PC-3 (cell line): ENCODE data around the gene CNTN4. TPM values are rescaled to one million over a fixed set of nuclear protein-coding genes. Genes with fewer than 3 reads are reported as not detected.

Source experiments
- ATAC-seq: fragments of 200-7000 bp; cut with Tn5 transposase; 2 replicates; pipeline ENCODE4 v1.9.1; 2020; ENCODE audit warnings: mild to moderate bottlenecking, moderate library complexity
- BruUV-seq: library from RNA; stranded (reverse); fragments of 400-500 nt; replicated peaks from 2 replicates; lab custom pipeline; 2021; lab: Mats Ljungman, UMichigan
- CTCF ChIA-PET: fragments of 300-600 bp; sonication (Branson Sonifier 250); formaldehyde crosslinking; loops from one replicate; lab custom pipeline; 2022; ENCODE audit warnings: antibody characterized with exemption; lab: Charles Lee
- POLR2A ChIA-PET: fragments of 300-600 bp; sonication (Branson Sonifier 250); formaldehyde crosslinking; loops from one replicate; lab custom pipeline; 2022; ENCODE audit warnings: antibody characterized with exemption; ENCODE audit not compliant: unreplicated experiment; lab: Charles Lee
- DNase-seq: peaks from one replicate; pipeline ENCODE4 v3.0.0-alpha.2; 2015
- H2AFZ ChIP-seq: fragments of 300-600 bp; sonication (generic); 2 replicates; pipeline ENCODE4 v1.6.0; 2016; ENCODE audit warnings: antibody characterized with exemption, low read length
- H3F3A ChIP-seq: fragments of 300-600 bp; sonication (generic); one replicate; pipeline ENCODE4 v1.6.0; 2017; ENCODE audit warnings: antibody characterized with exemption, low read length, control low read depth, mild to moderate bottlenecking; ENCODE audit not compliant: unreplicated experiment
- H3K27ac ChIP-seq: fragments of 300-600 bp; sonication (generic); 2 replicates; pipeline ENCODE4 v1.5.1; 2016; ENCODE audit warnings: mild to moderate bottlenecking, low read length
- H3K27me3 ChIP-seq: fragments of 300-600 bp; sonication (generic); 2 replicates; pipeline ENCODE4 v1.6.1; 2016; ENCODE audit warnings: low read length, mixed read lengths
- H3K36me3 ChIP-seq: fragments of 300-600 bp; sonication (generic); 2 replicates; pipeline ENCODE4 v1.6.1; 2016; ENCODE audit warnings: low read depth, mixed run types, low read length, mixed read lengths
- H3K4me1 ChIP-seq: fragments of 300-600 bp; sonication (generic); 2 replicates; pipeline ENCODE4 v1.5.1; 2016; ENCODE audit warnings: low read length; ENCODE audit not compliant: insufficient read depth
- H3K4me2 ChIP-seq: fragments of 300-600 bp; sonication (generic); 2 replicates; pipeline ENCODE4 v1.6.0; 2016; ENCODE audit warnings: low read length
- H3K4me3 ChIP-seq: fragments of 300-600 bp; sonication (generic); 2 replicates; pipeline ENCODE4 v1.5.1; 2016; ENCODE audit warnings: mild to moderate bottlenecking, low read length, mixed read lengths
- H3K79me2 ChIP-seq: fragments of 300-600 bp; sonication (generic); 2 replicates; pipeline ENCODE4 v1.6.1; 2017; ENCODE audit warnings: low read length, mixed read lengths
- H3K9ac ChIP-seq: fragments of 300-600 bp; sonication (generic); 2 replicates; pipeline ENCODE4 v1.6.0; 2016; ENCODE audit warnings: mild to moderate bottlenecking, low read length
- H3K9me2 ChIP-seq: fragments of 300-600 bp; sonication (generic); replicated peaks from 2 replicates; pipeline ENCODE4 v1.6.1; 2016; ENCODE audit warnings: mixed run types, low read length, mixed read lengths
- H3K9me3 ChIP-seq: fragments of 300-600 bp; sonication (generic); 2 replicates; pipeline ENCODE4 v1.6.1; 2016; ENCODE audit warnings: low read length, mixed read lengths
- H4K20me1 ChIP-seq: fragments of 300-600 bp; sonication (generic); 2 replicates; pipeline ENCODE4 v1.6.1; 2016; ENCODE audit warnings: low read length, mixed read lengths
- CTCF ChIP-seq: fragments of 300-600 bp; sonication (generic); conservative IDR thresholded peaks from 2 replicates; pipeline ENCODE4 v1.5.1; 2017; ENCODE audit warnings: antibody characterized with exemption, low read depth, mild to moderate bottlenecking, low read length
- EZH2 ChIP-seq: fragments of 300-600 bp; sonication (generic); IDR thresholded peaks from one replicate; pipeline ENCODE4 v1.6.1; 2017; ENCODE audit warnings: antibody characterized with exemption, mild to moderate bottlenecking, low read length; ENCODE audit not compliant: unreplicated experiment
- EZH2phosphoT487 ChIP-seq: fragments of 300-600 bp; sonication (generic); IDR thresholded peaks from 2 replicates; pipeline ENCODE4 v1.6.1; 2018; ENCODE audit warnings: mild to moderate bottlenecking, antibody characterized with exemption, low read length, borderline replicate concordance
- intact Hi-C: fragments of 100-400 bp; cut with micrococcal nuclease; formaldehyde crosslinking; loops from 2 replicates; pipeline ENCODE4 v1.9.0; 2023
- total RNA-seq: library from RNA; depleted of rRNA; stranded (reverse); fragments of >200 nt; gene quantifications from 2 replicates; pipeline ENCODE4 v1.2.3, GENCODE V29; 2014

Gene CNTN4
- total RNA-seq, 1 experiment from 2014 or later = not detected

DNA sequence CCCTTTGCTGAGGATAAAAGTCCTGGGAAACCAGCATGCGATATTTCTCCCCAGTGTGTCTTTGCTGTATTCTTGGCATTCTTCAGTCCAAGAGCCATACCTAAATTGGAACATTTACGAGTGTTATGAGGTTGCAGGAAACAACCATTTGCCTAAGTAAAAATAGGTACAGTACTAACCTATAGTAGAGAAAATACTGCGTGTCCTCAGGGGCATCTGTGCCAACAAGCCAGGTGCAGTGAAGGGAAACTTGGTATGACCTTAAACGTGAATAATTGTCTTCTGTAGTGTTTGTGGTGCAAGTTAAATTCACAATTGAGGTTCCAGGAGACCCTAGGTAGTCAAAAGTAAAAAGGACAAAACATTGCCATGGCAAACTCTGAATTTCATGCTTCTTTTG lies 999.3 kb downstream of the CNTN4 start:
- ChIA-PET POLR2A (no interaction called here), CTCF (no interaction called here)
- DNase-seq (no peak), ATAC-seq (no peak)
- no peaks in the 10 kb centered on the region for H3K4me1 ChIP-seq
- H3F3A ChIP-seq = no peaks in the 10 kb centered on the region
- H3K27me3 ChIP-seq = peaks cover 32% of the 10 kb centered on the region; the same call in 1 of the 2 replicates
- no peaks in the 10 kb centered on the region for H3K9me3 ChIP-seq
- H3K9me2 ChIP-seq = no peaks in the 10 kb centered on the region
- no peaks in the 10 kb centered on the region for H3K36me3 ChIP-seq
- TF ChIP-seq EZH2 = no peak
- TF ChIP-seq CTCF = no peak
- TF ChIP-seq EZH2phosphoT487 = no peak
- no peak overlapping the region for H2AFZ ChIP-seq
- no peak overlapping the region for H3K4me2 ChIP-seq
- no peak overlapping the region for H3K9ac ChIP-seq
- H4K20me1 ChIP-seq = no peaks in the 10 kb centered on the region
- H3K79me2 ChIP-seq = no peaks in the 10 kb centered on the region
- no peak overlapping the region for H3K27ac ChIP-seq
- BruUV-seq = no TSS peak
- intact Hi-C loops = no loop called here
- no peak overlapping the region for H3K4me3 ChIP-seq

DNA sequence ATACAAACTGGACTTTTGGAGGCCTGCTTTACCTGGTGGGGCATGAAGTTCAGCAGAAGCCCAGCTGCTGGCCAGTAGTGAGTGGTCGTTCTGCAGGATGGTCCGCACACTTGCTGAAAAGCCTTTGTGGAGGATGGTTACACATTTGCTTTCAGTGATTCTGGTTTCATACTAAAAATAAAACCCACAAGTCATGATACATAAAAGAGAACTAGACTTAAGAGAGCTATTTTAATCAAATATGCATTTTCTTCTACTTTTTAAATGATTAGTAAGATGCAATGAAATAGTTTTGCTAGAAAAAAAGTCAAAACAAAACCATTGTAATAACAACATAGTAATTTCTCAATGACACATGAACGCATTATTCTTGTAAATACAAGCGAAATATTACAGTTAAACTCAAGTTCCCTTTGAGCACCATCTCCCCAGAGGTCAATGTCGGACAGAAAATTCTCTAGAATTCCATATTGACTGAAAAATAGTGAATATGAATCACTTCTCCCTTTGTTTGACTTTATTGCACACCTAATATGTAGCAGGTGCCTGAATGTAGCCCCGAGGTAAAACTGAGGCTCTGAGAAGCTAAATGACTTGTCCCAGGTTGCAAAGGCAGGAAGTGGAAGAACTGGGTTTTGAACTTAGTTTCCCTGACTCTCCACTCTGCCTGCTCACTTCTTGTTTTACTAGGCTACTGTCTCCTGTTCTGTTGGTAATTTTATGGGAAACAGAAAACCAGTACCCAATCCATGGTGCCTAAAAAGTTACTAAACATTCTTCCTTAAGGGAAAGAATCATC lies 1003.2 kb downstream of the CNTN4 start:
- POLR2A ChIA-PET = no interaction called here
- ATAC-seq = no peak
- Histone ChIP-seq H3F3A (no peaks in the 10 kb centered on the region), H3K4me2 (no peak overlapping the region), H2AFZ (no peak overlapping the region), H3K4me1 (no peaks in the 10 kb centered on the region), H3K9me3 (no peaks in the 10 kb centered on the region), H3K9me2 (no peaks in the 10 kb centered on the region), H3K36me3 (no peaks in the 10 kb centered on the region), H3K27ac (no peak overlapping the region), H3K79me2 (no peaks in the 10 kb centered on the region), H3K4me3 (no peak overlapping the region), H3K9ac (no peak overlapping the region), H4K20me1 (no peaks in the 10 kb centered on the region), H3K27me3 (peaks cover 42% of the 10 kb centered on the region; the same call in 1 of the 2 replicates)
- no peak for TF ChIP-seq CTCF
- TF ChIP-seq EZH2 = no peak
- TF ChIP-seq EZH2phosphoT487 = no peak
- no peak for DNase-seq
- CTCF ChIA-PET = no interaction called here
- intact Hi-C loops = no loop called here
- BruUV-seq = no TSS peak

DNA sequence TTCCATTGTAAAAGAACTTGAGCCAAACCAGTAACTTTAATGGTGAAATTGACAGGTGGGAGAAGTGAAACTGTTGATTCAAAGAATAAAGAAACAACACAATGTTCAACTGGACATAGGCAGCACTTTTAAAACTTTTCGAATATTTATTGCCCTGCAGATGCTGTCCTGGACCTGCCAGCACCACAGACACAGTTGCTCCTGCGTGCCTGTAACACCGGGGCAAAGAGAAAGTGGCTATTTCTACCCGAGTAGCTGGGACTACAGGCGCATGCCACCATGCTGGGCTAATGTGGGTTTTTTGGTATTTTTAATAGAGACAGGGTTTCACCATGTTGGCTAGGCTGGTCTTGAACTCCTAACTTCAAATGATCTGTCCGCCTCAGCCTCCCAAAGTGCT lies 1004.1 kb downstream of the CNTN4 start:
- ATAC-seq (no peak), DNase-seq (no peak)
- H3K4me3 ChIP-seq = no peak overlapping the region
- H4K20me1 ChIP-seq = no peaks in the 10 kb centered on the region
- ChIA-PET POLR2A (no interaction called here), CTCF (no interaction called here)
- no TSS peak for BruUV-seq
- H3K79me2 ChIP-seq = no peaks in the 10 kb centered on the region
- no peak overlapping the region for H3K27ac ChIP-seq
- peaks cover 34% of the 10 kb centered on the region; the same call in 1 of the 2 replicates for H3K27me3 ChIP-seq
- intact Hi-C loops = no loop called here
- no peaks in the 10 kb centered on the region for H3K9me3 ChIP-seq
- no peaks in the 10 kb centered on the region for H3K36me3 ChIP-seq
- TF ChIP-seq EZH2phosphoT487 (no peak), EZH2 (no peak), CTCF (no peak)
- no peaks in the 10 kb centered on the region for H3K4me1 ChIP-seq
- H3K4me2 ChIP-seq = no peak overlapping the region
- no peaks in the 10 kb centered on the region for H3K9me2 ChIP-seq
- H2AFZ ChIP-seq = no peak overlapping the region
- no peaks in the 10 kb centered on the region for H3F3A ChIP-seq
- no peak overlapping the region for H3K9ac ChIP-seq
